GM18498 (cell line): ENCODE results near the gene DDC.
"Not testable (repeated sequence)": the region's sequence is repeated elsewhere in the genome, so short reads cannot be mapped to it uniquely, and the experiment has no call there.

Source experiments
- ATAC-seq: cut with Tn5 transposase; IDR thresholded peaks from one replicate; pipeline ENCODE4 v1.9.1; 2021; ENCODE audit warnings: mild to moderate bottlenecking, moderate library complexity; ENCODE audit not compliant: unreplicated experiment

DDC gene

DNA sequence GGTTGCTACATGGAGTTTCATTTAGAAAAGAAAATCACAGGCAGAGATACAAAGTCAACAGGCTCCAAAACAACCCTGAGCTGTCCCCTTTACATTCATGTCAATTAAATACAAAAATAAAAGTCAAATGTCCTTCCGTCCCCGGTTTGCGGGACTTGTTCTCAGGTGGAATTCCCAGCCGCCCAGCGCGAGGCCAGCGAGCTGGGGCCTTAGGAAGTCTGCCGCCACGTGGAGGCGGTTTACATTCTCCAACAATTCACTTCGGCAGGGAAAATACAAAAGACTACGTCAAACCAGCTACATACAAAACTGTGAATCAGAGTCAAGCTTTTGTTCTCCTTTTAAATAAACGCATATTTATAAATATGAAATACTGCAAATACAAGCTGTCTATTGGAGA, 25.3 kb upstream of the DDC start:
- ATAC-seq, result no peak

DNA sequence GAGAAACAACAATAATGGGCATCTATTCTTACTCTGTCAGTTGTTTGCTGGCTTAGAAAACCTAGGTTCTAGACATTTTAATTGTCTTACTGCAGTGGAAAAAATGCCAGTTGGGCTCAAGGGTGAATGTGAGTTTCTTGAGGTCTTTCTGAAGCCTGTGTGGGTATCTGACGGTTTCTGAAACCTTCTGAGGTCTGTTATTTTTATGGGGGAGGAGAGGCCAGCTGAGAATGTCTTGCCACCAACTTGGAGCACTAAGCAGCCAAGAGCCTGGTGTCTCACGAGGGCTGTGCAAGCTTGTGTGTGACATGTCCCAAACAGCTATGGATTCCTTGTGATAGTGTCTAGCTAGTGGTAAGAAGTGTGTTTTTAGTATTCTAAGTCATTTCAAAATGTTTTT, 24.2 kb upstream of the DDC start:
- no peak for ATAC-seq

DNA sequence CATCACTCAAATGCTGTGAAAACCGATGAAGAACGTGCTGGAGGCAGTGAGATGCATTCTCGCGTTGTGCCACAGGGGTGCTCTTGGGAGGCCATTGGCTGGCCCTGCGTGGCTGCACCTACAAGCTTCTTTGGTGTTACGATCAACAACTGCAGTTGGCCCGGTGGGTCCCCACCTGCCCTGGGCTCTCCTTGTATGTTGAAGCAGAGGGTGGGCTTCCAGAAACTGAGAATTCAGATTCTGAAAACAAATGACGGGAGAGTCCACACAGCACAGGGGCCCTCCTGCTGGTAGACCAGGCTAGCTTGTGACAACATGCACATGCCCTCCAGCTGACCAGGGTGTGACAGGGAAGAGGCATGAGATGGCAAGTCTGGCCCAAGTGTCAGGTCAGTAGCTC, 23.7 kb upstream of the DDC start:
- no peak for ATAC-seq

DNA sequence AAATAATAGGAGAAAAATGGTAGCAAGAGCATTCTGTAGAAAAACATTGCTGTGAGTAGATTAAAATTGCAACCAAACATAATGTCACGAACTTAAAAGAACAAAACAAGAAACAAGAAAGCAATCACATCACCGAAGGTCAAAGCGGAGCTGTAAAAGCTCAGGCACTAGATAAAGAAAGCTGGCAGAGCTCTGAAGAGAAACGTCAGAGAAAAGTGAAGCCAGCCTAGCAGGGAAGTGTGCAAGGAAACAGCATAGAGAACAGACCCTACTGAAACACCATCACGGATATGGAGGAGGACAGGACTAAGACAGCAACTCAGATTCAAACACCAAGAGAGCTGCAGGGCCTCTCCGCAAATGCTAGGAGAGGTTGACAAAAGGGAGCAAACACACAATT, 22.5 kb upstream of the DDC start:
- ATAC-seq, result no peak

DNA sequence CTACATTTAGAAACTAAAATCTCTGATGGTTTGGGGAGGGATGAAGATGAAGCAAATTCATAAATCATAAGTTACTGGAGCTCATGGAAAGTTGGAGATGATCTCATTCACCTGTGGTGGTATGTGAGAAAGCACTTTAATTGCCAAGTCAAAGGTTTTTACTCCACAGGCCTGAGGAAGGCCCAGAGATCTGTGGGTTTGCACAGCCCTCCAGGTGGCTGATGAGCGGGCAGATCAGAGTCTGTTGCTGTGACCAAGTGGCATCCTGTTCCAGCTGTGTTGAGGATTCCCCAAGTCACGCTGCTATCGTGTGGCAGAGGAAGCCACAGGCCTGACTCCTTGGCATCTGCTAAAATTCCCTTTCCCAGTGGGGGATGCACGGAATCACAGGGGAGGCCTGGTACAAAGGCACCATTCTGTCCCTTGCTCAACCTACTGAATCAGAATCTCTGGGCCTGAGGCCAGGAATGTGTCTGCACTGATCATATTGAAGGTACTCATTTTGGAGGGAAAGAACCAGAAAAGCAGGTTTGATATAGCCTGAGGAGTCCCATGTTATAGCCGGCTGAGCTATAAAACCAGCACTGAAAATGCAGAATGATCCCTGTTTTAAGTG, 19.7 kb upstream of the DDC start:
- no peak for ATAC-seq

DNA sequence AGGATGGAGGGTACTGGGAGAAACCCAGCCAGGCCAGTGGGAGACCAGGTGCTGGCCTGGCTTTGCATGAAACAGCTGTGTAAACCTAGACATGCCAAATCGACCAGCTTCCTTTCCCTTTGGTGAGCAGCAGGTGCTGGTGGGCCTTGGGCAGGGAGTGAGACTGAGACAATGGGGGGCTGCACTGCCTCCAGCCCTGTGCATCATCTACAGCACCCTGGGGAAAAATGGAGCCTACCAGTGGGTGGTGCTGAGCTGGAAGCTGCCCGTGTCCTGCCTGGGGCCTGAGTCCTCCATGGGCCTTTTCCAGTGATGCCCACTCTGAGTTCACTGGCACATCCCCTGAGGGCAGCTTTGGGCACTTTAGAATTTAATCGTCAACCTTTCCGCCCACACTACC, 19.2 kb upstream of the DDC start:
- no peak for ATAC-seq

DNA sequence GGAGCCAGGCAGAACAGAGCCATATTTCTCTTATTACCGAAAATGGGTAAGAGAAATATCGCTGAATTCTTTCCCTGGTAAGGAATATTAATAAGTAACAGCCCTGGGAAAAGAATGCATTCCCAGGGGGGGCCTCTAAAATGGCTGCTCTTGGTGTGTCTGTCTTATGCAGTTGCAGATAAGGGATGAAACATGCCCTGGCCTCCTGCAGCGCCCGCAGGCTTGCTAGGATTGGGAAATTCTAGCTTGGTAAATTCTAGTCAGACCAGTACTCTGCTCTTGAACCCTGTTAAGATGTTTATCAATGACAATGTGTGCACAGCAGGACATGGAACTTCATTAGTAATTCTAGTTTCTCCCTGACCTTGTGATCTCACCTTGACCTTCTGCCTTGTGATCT, 18.1 kb upstream of the DDC start:
- ATAC-seq, result not testable (repeated sequence)

DNA sequence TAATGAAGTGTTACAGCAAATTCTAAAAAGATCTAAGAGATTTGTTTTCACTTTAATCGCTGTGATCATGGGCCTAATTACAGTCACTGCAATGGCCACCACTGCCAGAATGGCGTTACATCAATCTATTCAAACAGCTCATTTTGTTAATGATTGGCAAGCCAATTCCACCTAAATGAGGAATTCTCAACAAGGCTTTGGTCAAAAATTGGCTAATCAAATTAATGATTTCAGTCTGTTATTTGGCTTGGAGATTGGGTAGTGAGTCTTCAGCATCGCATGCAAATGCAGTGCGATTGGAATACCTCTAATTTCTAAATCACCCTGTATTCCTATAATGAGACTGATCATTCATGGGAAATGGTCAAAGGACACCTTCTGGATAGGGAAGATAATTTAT, 17.1 kb upstream of the DDC start:
- ATAC-seq, result not testable (repeated sequence)

DNA sequence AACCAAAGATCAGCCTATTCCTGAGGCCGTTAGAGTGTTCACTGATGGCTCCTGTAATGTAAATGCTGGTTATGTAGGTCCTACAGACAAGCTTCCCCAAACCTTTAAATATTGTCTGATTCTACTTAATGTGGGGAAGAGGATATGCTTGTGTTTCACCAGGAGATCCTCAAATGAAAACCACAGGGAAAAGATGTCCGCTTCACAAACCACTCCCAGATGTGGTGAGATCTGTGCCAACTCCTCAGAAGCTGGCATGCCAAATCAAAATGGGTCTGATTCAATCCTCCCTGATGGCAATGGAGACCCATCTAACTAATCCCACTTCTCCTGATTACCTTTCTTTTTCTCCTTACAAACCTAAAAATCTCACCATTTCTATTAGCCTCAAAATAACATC, 15.5 kb upstream of the DDC start:
- not testable (repeated sequence) for ATAC-seq

DNA sequence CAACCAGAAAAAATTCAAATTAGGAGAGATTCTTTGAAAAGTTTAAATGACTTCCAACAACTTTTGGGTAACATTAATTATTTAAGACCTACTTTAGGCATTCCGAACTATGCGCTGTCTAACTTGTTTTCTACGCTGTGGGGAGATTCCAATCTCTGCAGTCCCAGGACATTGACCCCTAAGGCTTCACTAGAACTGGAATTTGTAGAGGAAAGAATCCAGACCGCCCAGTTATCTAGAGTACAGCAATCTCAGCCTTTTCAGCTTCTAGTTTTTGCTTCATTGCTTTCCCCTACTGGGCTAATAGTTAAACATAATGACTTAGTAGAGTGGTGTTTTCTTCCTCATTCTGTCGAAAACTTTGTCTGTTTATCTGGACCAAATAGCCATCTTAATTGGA, 14.9 kb upstream of the DDC start:
- no peak for ATAC-seq

DNA sequence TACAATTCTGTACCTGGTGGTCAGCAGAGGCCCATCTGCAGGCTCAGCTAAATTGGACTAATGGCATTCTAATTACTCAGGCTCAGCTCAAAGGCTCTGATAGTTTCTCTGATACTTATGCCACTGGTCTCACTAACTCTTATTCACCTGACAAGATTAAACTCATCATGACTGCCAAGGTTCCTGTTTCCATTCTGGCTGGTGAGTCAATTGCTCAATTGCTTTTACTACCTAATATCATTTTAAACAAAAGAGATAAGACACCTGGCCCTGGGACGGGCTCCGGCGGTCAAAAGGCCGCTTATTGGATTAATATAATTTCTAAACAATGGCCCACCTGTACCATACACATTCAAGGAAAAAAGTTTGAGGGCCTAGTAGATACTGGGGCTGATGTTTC, 12.9 kb upstream of the DDC start:
- not testable (repeated sequence) for ATAC-seq

DNA sequence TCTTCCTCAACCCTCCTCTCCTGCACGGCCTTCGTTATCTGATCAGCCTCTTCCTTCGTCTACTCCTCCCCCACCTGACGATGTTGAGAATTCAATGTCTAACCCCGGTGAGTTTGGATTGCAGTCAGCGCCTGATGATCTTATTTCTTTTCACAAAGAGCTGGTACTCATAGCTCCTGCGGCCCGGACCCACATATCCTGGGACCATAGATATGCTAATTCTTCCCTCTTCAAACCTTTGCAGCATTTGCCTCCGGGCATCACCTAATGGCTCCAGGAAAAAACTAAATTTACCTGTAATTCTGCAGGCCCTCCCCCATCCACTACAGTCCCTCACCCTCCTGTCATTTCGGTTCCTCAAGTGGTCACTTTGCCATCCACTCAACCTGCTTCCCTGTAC, 12.4 kb upstream of the DDC start:
- ATAC-seq, result no peak

DNA sequence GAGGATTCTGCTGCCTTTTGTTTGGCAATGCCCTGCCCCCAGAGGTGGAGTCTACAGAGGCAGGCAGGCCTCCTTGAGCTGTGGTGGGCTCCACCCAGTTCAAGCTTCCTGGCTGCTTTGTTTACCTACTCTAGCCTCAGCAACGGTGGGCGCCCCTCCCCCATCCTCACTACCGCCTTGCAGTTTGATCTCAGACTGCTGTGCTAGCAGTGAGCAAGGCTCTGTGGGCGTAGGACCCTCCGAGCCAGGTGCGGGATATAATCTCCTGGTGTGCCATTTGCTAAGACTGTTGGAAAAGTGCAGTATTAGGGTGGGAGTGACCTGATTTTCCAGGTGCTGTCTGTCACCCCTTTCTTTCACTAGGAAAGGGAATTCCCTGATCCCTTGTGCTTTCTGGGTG, 11.2 kb upstream of the DDC start:
- ATAC-seq, result not testable (repeated sequence)

DNA sequence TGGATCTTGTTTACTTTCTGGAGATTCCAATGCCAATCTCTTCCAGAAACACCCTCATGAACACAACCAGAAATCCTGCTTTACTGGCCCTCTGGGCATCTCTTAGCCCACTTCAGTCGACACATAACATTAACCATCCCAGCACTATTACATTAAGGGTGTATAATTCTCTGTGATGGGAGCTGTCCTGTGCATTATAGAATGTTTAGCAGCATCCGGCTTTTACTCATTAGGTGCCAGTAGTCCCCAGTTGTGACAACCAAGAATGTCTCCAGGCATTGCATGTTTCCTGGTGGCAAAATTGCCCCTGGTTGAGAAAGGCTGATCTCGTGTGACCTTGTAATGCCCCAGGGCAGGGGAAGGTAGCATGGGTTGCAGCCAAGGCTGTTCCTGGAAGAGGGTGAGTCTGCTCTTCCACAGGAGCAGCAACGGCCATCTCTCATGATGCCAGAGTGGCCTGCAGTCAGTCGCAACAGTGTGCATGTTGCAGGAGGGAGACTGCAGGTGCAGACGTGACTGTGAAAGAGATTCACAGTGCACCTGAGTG, 2.6 kb upstream of the DDC start:
- no peak for ATAC-seq

DNA sequence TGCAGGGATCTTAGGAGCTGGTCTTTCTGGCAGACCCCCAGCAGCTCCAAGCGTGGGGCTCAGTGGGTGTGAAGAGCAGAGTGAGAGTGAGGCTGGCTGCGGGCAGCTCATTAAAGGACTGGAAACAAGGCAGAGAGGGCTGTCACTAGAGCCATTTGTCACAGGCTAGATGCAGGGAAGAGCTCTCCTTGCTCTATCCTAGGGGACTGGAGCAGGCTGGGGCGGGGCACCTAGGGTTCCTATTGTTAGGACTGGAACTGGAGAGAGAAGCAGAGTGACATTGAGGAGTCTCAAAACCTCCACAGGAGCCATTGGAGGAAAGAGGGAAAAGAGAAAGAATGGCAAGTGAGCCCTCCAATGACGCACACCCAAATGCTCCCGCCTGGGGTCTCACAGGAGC, 772 bp upstream of the DDC start:
- no peak for ATAC-seq

DNA sequence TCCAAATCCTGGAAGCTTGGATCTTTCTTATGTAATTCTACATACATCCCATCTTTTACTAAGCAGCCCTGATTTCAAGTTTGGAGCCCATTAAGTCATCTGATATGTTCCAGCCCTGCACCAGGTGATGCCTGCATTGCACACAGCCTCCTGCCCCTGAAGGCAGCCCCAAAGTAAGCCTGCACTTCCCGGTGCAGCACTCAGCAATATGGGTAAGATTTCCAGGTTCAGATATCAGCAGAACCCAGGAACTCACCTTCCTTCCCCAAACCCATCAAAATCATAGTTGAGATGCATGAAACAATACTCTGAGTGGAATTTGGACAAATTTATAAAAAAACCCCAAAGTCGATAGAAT, 333 bp upstream of the DDC start:
- no peak for ATAC-seq

DNA sequence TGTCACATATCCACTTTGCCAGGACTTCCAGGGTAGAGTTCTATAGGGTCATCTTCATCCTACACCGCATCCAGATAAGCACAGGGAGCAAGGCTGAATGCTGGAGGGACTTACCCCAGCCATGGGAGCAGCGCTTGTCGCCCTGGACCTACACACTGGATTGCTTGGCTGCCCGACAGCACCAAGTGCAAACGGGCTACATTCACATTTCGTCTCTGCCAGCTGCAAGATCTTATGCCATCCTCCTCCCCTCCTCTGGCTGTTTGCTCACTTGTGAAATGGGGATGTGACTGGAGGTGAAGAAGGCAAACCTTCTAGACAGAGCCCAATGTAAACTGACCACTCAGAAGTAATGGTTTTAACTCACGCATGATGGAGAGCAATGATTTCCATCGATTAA, 1.0 kb downstream of the DDC start:
- ATAC-seq, result no peak

DNA sequence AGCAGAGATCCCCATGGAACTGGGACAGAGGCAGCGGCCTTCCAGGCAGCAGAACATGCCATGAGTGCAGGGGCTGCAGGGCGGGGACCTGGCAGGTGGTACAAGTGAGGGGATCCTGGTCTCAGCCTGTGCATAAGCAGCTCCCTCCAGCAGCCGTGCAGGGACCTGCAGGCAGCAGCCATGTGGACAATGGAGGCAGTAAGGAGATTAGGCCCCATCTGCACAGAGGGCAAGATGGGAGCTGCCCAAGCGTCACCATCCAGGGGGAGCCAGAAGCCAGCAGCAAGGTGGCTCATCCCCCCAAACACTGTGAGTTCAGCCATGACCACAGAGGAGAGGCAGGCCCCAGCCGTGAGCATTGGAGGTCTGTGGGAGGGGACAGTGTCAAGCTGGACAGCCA, 3.1 kb downstream of the DDC start:
- ATAC-seq, result no peak

DNA sequence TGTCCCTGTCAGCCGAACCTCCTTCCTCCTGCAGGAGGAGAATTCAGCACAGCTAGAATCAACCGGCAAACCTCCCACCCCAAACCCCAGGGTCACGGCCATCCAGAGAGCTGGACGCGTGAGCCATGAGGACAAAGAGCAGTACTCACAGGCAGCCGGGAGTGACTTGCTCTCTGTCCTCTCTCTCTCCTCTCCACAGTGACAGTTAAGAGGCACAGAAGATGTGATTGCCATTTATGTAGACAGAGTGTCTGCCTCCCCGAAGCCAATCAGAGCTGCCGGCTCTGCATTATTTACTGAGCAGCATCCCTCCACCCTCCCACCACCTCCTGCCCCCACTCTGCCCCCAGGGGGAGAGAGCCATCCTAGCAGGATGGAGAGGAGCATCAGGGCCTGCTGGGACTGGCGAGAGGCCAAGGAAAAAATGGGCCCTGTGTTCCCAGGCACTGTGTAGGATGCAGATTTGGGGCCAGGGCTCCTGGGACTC, 4.3 kb downstream of the DDC start:
- ATAC-seq, result no peak

DNA sequence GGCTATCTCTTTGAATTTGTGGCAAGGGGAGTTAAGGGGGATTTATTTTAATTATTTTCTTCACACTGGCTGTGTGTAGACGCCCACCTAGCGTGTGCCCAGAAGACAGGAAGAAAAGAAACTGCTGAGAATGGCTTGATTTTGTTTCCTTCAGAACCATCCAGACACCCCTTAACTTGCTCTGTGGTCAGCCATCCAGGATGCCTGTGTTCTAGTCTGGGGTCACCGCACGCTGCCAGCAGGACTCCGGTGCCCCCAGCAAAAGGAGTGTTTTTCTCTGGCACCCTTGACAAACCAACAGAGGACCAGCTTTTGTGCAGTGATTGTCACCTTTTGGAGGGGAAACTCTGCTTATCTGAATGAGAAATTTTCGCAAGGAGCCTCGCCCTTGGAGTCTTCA, 5.3 kb downstream of the DDC start:
- ATAC-seq, result no peak

DNA sequence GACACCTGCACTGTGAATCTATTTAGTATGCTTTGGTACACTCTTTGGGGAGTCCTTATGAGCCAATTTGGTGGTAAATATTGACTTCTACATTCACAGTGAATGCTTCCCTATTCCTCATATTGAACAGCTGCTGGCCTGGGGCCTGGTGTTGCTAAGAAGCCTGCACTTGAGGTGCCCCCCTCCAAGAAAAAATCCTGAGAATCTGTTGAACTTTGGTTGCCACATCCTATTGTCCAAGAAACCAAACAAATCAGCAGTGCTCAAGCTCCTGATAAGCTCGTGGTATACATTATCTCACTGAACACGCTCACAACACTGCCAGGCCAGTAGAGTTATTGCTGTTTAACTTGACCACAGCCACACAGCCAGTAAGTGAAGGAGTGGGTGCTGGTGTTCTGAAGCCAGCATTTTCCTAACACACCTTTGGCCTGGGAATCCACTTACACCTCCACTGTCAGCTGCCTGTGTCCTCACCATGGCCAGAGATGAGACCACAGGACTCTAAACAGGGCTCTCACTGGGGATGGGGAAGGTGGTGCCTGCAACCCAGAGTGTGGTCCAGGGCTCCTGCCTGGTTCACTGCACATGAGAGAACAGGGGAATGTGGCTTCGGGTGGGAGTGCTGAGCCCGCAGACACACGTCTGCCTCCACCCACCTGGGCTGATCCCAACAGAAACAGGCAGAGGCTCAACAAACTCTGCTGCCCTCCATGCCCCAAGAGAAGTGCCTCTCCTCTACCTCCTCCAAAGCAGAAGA, 6.7 kb downstream of the DDC start:
- no peak for ATAC-seq

DNA sequence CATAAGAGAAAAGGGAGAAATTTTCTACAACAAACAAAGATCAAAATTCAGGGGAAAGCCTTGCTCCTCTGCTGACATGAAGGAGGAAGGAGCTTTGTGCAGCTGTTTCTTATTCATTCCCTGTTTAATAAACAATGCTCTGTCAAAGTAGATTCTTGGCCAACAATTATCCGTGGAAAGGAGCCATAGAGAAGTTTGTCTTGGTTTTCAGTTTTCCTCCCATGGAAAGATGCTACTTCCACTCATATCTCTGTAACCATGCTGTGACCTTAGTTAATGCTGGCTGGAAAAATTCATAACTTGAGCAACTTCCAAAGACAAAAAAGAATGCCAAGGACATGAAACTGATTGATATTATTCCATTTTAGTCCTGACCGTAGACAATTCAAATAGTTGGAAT, 8.1 kb downstream of the DDC start:
- ATAC-seq, result no peak
